Measurements from ENCODE around the gene TRIM9.

TRIM9 gene

DNA sequence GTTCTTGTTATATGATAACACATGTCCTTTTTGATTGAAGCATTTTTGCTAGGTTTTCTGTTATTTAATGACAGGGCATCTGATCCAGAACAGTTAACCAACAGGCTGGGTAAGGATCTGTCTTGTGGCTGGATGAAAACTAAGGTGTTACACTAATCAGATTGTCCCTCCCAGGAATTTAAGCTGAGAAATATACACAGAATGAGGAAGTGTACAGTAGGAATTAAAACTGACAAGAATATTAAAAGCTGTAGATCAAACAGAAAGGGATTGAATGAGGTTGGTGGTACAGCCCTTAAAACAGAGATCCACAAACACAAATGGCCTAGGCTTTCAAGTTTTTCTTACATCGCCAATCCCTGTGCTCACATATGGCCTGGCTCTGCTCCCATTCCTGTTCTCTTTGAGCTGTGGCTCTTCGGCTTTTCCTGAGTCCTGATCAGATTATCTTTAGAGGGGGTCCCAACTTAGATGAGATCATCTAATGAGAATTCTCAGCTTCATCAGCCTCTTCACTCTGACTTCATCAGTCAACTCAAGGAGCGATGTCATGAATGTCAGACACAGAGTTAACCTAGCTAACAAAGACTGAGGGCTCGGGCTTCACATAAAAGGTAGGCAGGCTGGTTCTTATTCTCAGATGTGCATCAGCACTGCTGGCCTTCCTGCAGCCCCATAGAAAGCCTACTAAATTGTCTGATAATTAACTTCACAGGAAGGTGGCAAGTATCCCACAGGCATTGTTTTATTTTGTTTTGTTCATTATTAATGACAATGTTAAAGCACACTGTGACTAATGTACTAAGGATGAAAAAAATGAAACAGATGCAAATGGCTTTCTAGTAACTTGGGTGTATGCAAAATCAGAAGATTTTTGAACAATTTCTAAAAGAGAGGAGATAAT lies 162.1 kb downstream of the TRIM9 start:
- DNase-seq = no peak

DNA sequence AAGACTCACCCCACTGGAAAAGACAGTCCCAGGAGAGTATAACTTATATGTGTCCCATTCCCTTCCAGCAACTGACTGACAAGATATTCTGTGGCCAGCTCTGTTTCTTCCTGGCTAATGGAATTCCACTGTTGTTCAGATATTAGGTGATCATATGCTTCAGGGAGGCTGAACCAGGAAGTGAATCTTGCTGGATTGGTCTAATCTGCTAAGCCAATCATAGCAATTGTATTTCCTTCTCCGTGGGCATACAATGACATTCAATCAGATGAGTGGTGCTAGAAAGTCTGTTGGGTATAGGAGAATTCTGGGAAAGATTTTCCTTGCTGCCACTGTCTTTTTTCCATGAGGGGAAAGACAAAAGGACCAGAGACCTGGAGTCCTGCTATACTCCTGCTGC lies 162.7 kb downstream of the TRIM9 start:
- no peak for DNase-seq

DNA sequence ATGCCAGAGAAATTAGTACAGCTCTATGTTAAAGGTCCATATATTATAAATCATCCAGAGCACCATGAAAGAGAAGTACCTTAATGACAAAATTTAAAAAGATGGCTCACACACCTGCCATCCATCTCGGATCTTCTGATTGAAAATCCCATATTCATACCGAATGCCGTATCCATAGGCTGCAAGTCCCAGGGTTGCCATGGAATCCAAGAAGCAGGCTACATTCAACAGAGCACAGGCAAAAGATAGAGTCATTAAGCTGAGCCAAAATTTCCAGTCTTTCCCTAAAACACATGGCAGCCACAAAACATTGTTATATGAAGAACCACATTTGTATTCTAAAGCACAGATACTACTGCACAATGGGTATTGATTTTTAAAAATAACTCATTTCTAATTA lies 163.3 kb downstream of the TRIM9 start:
- DNase-seq = no peak

DNA sequence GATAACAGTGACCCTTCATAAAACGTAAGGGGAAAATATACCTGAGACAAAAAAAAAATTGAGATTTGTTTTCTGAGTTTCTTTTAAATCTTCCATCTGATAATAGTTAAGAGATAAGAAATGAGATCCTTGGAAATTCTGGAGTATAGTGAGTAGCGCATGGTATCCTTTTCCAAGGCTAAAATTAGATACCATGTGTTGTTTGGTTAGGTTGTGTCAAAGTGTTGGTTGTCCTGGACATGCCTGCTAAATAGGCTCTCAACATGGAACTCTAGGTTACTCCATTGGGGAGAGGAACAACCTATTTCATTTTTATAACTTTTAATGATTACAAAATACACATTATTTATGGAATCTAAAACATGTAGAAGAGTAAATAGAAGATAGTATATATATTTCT lies 165.4 kb downstream of the TRIM9 start:
- no peak for DNase-seq

DNA sequence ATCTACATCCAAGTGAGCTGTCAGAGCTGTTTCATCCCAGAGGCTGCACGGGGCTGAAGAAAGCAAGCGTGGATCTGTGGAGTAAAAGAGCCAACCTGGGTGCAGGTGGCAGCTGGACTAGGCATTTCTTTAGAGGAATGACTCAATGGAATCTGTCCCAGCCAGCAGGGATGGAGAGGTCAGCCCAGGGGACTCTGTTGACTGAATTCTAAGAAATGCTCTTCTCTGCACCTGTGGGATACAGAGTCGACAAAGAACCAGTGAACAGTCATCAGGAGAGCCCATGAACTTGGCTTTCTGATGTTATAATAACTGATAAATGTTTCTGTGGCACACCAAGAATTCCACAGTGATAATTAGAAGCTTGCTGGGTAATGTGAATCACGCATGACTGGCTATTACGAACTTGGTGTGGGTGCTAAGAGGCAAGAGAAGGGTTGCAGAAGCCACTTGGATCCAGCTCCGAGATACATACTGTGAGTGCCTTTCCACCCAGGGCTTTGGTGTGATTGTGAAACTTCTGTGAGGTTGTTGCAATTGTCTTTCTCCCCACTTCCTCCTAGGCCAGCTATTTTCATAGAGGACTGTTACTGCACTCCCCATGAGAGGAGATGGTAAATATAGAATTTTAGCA lies 166.8 kb downstream of the TRIM9 start:
- DNase-seq = no peak

DNA sequence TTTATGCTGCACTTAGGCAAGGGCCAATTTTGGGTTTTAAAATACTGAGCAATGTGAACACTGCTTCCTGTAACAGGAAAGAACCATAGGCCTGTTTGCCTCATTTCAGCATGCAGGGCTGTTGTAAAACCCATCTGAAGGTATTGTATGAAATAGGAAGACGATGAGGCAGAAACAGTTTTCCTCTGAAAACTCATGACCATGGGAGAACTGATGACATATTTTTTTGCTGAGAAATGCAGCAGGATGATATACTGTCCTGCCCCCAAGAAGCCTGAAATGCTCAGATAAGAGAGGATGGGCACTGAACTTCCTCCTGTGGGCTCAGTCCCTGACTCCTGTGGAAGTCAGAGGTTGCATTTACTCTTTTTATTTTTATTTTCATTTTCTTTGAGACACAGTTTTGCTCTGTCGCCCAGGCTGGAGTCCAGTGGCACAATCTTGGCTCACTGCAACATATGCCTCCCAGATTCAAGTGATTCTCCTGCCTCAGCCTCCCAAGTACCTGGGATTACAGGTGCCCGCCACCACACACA lies 168.0 kb downstream of the TRIM9 start:
- no peak for DNase-seq

Data from activated CD4-positive, alpha-beta T cell treated with anti-CD3 and anti-CD28 coated beads, Interleukin-2, amount 50 U/mL, for 16 hours (primary cell).